Left lobe of liver (tissue), 1 donor: ENCODE data around the gene SLC2A11. TPM values are rescaled to one million over a fixed set of nuclear protein-coding genes. Genes with fewer than 3 reads are reported as not detected.

Source experiments
- total RNA-seq: library from RNA; stranded (reverse); gene quantifications from one replicate; pipeline ENCODE4 v1.2.1, GENCODE V29; 2021
- donor health status: DM: no; HTN: yes; CAD: no.

SLC2A11 gene
- total RNA-seq, 1 donor from 2014 or later: 6.8 TPM

Other genes starting within 250 kb of the SLC2A11 start
- 0.18 TPM for gene DRICH1, start 225.6 kb upstream of the SLC2A11 start, total RNA-seq
- not detected for gene RGL4, start 166.9 kb upstream of the SLC2A11 start, total RNA-seq
- 0.96 TPM for gene ZNF70, start 106.8 kb upstream of the SLC2A11 start, total RNA-seq
- 0.40 TPM for gene VPREB3, start 103.5 kb upstream of the SLC2A11 start, total RNA-seq
- not detected for gene C22orf15, start 94.9 kb upstream of the SLC2A11 start, total RNA-seq
- gene CHCHD10, start 89.9 kb upstream of the SLC2A11 start, total RNA-seq: 320 TPM
- 0.38 TPM for gene MMP11, start 85.0 kb upstream of the SLC2A11 start, total RNA-seq
- 25.7 TPM for gene SMARCB1, start 70.9 kb upstream of the SLC2A11 start, total RNA-seq
- 4.7 TPM for gene DERL3, start 18.9 kb upstream of the SLC2A11 start, total RNA-seq
- gene MIF, start 36.5 kb downstream of the SLC2A11 start, total RNA-seq: 81.5 TPM
- 2.9 TPM for gene GSTT2B, start 103.3 kb downstream of the SLC2A11 start, total RNA-seq
- gene DDTL, start 109.0 kb downstream of the SLC2A11 start, total RNA-seq: not detected
- gene DDT, start 116.6 kb downstream of the SLC2A11 start, total RNA-seq: 366 TPM
- gene GSTT2, start 122.3 kb downstream of the SLC2A11 start, total RNA-seq: not detected
- gene GSTT4, start 147.6 kb downstream of the SLC2A11 start, total RNA-seq: not detected
- 22.4 TPM for gene CABIN1, start 153.4 kb downstream of the SLC2A11 start, total RNA-seq